ENCODE results near the gene PLPPR1. TPM values are rescaled to one million over a fixed set of nuclear protein-coding genes. Genes with fewer than 3 reads are reported as not detected.
"Not testable (repeated sequence)": the region's sequence is repeated elsewhere in the genome, so short reads cannot be mapped to it uniquely, and the experiment has no call there.

The PLPPR1 gene
- total RNA-seq, 1 donor = not detected

DNA sequence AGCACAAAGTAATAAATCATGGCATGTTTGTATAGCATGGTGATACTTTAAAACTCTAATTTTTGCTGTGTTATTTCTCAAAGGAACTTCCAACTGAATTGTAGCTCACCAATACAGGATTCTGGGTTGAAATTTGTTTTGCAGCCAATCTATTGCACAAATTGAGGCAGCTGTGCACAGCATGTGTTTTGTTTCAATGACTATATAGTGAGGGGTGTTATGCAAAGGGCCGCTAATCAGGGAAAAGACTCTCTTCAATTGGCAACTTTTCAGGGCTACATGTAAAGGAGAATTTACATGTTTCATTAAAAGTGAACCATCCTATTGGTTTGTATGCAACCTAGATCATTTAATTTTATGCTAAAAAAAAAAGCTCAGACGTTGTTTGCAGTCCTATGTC is 44.6 kb downstream of the PLPPR1 start:
- H3K4me3 ChIP-seq (ENCODE audit: low read length) = no peak overlapping the region
- H3K4me1 ChIP-seq (ENCODE audit: insufficient read depth, low read length) = no peaks in the 10 kb centered on the region
- H3K9me3 ChIP-seq (ENCODE audit: low read depth, low read length) = no peaks in the 10 kb centered on the region
- no peaks in the 10 kb centered on the region for H3K27me3 ChIP-seq (ENCODE audit: insufficient read depth, low read length)

DNA sequence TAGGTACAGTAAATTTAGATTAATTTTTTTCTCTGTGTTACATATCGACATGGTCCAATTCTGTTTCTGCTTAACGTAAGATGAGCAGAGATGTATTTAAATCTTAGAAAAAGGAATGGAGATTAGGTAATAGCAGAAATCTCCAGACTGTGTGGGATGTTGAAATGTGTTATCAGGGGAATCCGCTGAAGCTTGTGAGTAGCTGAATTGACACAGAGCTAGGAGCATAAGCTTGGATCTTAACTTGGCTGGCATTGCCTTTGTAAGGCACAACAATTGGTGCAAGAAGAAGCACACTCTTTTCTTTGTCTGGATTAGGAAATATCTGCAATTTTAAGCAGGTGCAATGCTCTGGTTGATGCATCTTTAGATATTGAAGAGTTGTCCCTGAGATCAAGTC is 53.1 kb downstream of the PLPPR1 start:
- no peaks in the 10 kb centered on the region for H3K27me3 ChIP-seq (ENCODE audit: insufficient read depth, low read length)
- H3K9me3 ChIP-seq (ENCODE audit: low read depth, low read length) = no peaks in the 10 kb centered on the region
- H3K4me3 ChIP-seq (ENCODE audit: low read length) = no peak overlapping the region
- no peaks in the 10 kb centered on the region for H3K4me1 ChIP-seq (ENCODE audit: insufficient read depth, low read length)

DNA sequence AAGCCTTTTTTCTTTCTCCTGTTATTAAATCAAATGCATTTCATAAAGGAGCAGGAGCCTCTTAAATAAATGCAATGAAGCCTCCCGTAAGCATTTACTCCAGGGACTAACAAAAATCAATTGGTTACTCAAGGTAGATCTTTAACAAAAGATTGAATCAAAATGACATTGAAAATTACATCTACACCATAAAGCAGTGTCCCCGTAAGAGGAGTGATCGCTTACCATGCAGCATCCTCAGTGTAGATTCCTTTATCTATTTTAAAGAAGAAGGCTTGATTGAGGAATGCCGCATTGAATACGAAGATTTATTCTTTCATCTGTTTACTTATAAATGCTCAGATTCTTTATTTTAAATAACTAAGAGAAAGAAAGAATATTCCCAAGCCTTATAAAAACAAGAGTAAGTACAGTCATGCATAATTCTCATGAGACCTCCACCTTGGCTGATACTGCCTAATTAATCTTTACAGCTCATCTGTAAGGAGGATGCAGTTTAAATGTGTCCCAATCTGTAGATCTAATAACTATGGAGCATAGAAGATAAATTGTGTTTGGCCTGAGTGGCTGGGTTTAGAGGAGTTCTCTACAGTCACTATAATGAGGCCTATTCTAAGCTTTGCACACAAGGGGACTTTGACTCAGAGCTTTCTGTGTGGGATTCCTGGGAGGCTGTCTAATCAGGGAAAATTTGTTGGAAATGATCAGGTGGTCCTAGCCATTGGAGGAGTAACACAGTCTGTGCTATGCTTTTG is 55.1 kb downstream of the PLPPR1 start:
- H3K4me3 ChIP-seq (ENCODE audit: low read length) = no peak overlapping the region
- H3K9me3 ChIP-seq (ENCODE audit: low read depth, low read length) = no peaks in the 10 kb centered on the region
- H3K27me3 ChIP-seq (ENCODE audit: insufficient read depth, low read length) = no peaks in the 10 kb centered on the region
- H3K4me1 ChIP-seq (ENCODE audit: insufficient read depth, low read length) = no peaks in the 10 kb centered on the region

DNA sequence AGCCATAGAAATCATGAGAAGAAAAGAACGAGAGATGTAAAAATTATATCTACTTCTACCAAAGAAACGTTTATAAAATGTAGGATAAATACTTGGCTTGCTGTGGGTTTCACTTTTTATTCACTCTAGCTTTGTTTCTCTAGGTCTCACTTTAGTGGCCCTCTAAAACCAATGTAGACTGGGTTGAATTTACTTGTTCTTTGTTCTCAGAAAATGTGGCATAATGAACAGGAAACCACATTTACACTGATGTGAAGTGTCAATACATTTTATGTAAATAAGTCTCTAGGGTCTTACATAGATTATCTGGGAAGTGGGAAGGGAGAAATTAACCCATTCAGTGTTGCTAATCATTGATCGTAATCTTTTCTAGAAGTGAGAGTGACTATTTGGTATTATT is 58.9 kb downstream of the PLPPR1 start:
- Histone ChIP-seq H3K4me3 (ENCODE audit: low read length) (no peak overlapping the region), H3K9me3 (ENCODE audit: low read depth, low read length) (no peaks in the 10 kb centered on the region), H3K27me3 (ENCODE audit: insufficient read depth, low read length) (no peaks in the 10 kb centered on the region)

DNA sequence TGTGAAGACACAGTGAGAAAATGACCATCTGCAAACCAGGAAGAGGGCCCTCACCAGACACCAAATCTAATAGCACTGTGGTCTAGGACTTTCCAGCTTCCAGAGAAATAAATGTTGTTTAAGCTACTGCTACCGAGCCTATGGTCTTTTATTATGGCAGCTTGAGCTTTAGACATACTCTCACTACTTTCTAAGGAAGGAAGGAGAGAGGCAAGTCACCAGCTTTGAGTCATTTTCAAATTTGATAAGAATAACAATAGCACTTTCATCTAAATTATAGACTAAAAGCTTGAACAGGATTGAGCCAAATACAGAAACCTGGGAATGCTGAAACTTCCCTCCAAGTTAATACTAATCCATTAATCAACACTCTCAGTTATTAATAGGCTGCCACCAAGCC is 64.4 kb downstream of the PLPPR1 start:
- Histone ChIP-seq H3K4me3 (ENCODE audit: low read length) (no peak overlapping the region), H3K4me1 (ENCODE audit: insufficient read depth, low read length) (no peaks in the 10 kb centered on the region), H3K9me3 (ENCODE audit: low read depth, low read length) (no peaks in the 10 kb centered on the region), H3K27me3 (ENCODE audit: insufficient read depth, low read length) (no peaks in the 10 kb centered on the region)

More for the DNA sequence above, 58.9 kb downstream of the PLPPR1 start:
- H3K4me1 ChIP-seq (ENCODE audit: insufficient read depth, low read length) = no peaks in the 10 kb centered on the region

DNA sequence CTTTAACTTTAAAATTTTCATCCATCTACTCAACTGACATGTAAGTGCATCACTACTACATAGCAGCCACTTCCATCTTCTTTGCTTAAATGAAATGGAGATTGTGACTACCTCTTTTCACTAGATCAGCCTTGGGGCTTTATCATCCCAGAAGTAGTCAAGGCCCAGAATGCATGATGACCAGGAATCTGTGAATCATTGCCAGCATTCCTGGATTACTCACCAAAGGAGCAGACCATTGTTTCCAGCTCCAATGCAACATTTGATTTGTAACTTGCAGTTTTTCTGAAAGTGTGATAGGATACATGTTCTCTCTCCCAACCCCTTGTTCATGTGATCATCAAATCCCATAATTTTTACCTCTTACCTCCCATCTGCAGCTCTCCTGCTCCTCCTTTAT is 65.1 kb downstream of the PLPPR1 start:
- Histone ChIP-seq H3K27me3 (ENCODE audit: insufficient read depth, low read length) (no peaks in the 10 kb centered on the region), H3K4me1 (ENCODE audit: insufficient read depth, low read length) (no peaks in the 10 kb centered on the region), H3K4me3 (ENCODE audit: low read length) (no peak overlapping the region), H3K9me3 (ENCODE audit: low read depth, low read length) (no peaks in the 10 kb centered on the region)

DNA sequence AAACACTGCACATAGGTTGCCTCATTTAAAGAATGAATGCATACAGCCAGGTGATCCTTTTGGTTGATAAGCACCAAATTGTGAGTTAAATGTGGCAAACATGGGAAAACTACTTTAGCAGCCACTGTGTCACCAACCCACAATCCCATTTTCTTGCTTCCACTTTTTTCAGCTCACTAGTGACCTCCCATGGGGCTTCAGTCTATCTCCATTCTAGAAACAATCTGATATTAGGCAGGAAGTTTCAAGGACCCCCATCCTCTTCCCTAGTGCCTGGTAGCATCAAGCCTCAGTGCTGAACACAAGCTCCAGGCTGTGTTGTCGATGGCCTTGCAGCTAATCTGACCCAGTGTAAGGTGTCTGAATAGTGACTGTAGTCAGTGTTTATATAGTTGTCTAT is 66.2 kb downstream of the PLPPR1 start:
- Histone ChIP-seq H3K27me3 (ENCODE audit: insufficient read depth, low read length) (no peaks in the 10 kb centered on the region), H3K4me1 (ENCODE audit: insufficient read depth, low read length) (no peaks in the 10 kb centered on the region), H3K4me3 (ENCODE audit: low read length) (no peak overlapping the region), H3K9me3 (ENCODE audit: low read depth, low read length) (no peaks in the 10 kb centered on the region)

DNA sequence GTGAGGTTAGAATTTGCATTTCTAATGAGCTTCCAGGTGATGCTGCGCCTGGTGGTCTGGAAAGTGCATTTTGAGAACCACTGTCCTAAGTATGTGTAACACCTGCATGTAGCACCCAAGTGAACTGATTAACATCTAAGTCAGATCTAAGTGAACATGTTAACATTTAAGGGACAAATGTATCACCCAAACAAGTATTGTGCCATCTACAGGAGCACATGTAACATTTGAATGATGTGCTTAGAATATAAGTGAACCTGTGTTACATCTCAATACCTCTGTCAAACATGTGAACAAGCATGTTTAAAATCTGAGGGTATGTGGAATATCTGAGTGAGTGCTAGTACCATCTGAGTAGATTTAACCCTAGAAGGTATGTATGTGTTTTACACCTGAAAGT is 68.7 kb downstream of the PLPPR1 start:
- H3K27me3 ChIP-seq (ENCODE audit: insufficient read depth, low read length) = no peaks in the 10 kb centered on the region
- H3K4me3 ChIP-seq (ENCODE audit: low read length) = no peak overlapping the region
- no peaks in the 10 kb centered on the region for H3K4me1 ChIP-seq (ENCODE audit: insufficient read depth, low read length)
- no peaks in the 10 kb centered on the region for H3K9me3 ChIP-seq (ENCODE audit: low read depth, low read length)

DNA sequence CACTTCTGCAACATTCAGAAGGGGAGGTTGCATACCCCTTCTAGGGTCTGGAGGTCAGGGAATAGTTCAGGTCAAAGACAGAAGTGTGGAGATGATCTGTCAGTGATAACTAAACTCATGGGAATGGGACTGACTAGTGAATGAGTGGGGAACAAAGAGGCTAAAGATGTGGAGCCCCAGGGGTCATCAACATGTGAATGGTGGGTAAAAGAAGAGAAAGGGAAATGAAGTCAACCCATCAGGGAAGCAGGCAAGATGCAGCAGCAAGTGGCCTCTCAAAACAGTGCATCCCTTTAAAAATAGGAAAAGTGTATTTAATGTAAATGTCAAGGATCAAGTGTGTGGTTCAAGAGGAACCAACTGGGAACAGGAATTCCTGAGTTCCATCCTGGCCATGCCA is 69.9 kb downstream of the PLPPR1 start:
- no peaks in the 10 kb centered on the region for H3K4me1 ChIP-seq (ENCODE audit: insufficient read depth, low read length)
- H3K9me3 ChIP-seq (ENCODE audit: low read depth, low read length) = no peaks in the 10 kb centered on the region
- H3K4me3 ChIP-seq (ENCODE audit: low read length) = no peak overlapping the region
- no peaks in the 10 kb centered on the region for H3K27me3 ChIP-seq (ENCODE audit: insufficient read depth, low read length)

DNA sequence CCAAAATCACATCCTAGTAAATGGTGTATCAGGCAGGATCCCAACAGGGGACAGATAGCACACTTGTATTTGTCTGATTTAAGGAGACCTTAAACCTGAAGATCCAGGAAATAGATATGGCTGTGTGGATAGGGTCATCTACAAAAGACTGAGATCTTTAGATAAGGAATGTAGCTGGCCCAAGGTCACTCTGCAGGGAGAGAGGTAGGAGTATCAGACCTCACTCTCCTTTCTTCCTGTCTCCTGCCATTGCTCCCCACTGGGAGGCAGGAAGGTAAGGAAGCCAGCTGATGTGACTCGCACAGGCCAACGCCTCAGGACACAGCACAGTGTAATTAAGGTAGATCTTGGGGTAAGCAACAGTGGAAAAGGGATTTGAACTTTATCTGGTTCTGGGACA is 85.8 kb downstream of the PLPPR1 start:
- Histone ChIP-seq H3K4me1 (ENCODE audit: insufficient read depth, low read length) (no peaks in the 10 kb centered on the region), H3K9me3 (ENCODE audit: low read depth, low read length) (no peaks in the 10 kb centered on the region), H3K27me3 (ENCODE audit: insufficient read depth, low read length) (no peaks in the 10 kb centered on the region), H3K4me3 (ENCODE audit: low read length) (no peak overlapping the region)

DNA sequence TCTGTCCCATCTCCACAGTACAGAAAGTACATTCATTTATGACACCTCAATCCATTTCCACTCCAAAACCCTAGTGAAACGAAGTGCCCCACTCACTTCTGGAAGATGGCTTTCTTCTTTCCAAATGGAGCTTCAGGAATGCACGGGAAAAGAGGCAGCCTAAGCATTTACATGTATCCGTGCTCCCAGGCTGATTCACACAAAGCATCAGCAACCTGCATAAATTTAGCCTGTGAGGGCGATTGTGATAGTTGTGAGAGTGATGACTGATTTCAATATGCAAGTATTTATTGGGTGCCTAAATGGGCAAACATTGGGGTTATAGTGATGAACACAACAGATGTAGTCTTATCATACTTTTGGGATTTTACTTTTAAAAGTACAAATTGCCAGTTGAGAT is 86.6 kb downstream of the PLPPR1 start:
- H3K4me1 ChIP-seq (ENCODE audit: insufficient read depth, low read length) = no peaks in the 10 kb centered on the region
- no peaks in the 10 kb centered on the region for H3K9me3 ChIP-seq (ENCODE audit: low read depth, low read length)
- no peaks in the 10 kb centered on the region for H3K27me3 ChIP-seq (ENCODE audit: insufficient read depth, low read length)
- H3K4me3 ChIP-seq (ENCODE audit: low read length) = no peak overlapping the region

DNA sequence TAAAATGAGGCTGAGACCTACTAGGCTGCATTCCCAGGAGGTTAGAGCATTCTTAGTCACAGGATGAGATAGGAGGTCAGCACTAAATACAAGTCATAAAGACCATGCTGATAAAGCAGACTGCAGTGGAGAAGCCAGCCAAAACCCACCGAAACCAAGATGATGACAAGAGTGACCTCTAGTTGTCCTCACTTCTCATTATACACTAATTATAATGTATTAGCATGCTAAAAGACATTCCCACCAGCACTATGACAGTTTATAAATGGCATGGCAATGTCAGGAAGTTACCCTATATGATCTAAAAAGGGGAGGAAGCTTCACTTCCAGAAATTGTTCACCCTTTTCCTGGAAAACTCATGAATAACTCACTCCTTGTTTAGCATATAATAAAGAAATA is 88.6 kb downstream of the PLPPR1 start:
- Histone ChIP-seq H3K27me3 (ENCODE audit: insufficient read depth, low read length) (no peaks in the 10 kb centered on the region), H3K9me3 (ENCODE audit: low read depth, low read length) (no peaks in the 10 kb centered on the region), H3K4me1 (ENCODE audit: insufficient read depth, low read length) (no peaks in the 10 kb centered on the region), H3K4me3 (ENCODE audit: low read length) (no peak overlapping the region)

DNA sequence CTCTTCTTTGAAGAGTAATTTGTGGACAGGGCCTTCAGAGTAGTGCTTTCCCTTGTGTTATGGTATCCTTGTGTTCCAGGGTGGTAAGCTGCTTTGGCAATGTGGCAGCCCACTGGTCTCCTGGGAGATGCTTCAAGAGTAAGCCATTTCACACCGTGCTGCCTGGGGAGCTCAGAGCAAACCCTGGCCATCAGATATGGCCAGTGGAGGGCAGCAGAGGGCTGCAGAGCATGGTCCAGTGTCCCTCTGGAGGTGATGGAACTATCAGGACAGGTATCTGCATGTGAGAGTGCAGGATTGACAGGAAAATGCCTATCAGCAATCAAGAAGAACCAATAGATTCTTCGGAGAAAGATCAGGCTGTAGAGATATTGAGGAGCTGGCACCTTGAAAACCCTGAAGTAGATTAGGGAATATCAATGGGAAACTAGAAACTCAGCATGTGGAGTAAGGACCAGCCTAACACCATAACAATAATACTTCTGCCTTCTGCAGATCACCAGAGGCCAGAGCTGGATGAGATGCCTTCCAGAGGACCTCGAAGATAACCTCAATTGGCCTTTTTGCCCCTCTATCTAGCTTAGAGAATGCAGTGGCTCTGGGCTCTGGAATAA is 90.8 kb downstream of the PLPPR1 start:
- H3K27me3 ChIP-seq (ENCODE audit: insufficient read depth, low read length) = no peaks in the 10 kb centered on the region
- no peak overlapping the region for H3K4me3 ChIP-seq (ENCODE audit: low read length)
- H3K9me3 ChIP-seq (ENCODE audit: low read depth, low read length) = no peaks in the 10 kb centered on the region
- no peaks in the 10 kb centered on the region for H3K4me1 ChIP-seq (ENCODE audit: insufficient read depth, low read length)

DNA sequence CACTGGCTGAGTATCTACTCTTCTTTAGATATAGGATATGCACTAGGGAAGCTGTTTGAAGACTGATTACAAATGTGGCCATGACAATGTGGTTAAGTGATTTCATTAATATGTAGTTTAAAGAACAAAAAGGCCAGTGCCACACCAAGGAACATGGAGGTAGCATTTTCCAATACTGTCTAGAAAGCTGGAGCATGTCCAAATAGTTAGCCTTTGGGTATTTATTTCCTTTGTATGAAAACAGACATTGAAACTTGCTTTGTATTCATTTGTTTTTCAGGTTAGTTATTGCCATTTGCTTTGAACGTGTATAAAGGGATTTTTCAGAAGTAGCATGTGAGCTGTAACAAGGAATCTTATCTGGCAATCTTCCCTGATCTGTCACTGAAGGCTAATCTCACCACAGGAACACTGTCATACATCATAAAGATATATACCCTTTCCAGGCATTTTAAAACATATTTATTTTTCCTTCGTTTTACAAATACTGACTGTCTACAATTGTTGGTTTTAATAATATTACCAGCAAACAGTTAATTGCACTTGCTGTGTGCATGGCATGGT is 93.4 kb downstream of the PLPPR1 start:
- H3K4me3 ChIP-seq (ENCODE audit: low read length) = no peak overlapping the region
- H3K4me1 ChIP-seq (ENCODE audit: insufficient read depth, low read length) = no peaks in the 10 kb centered on the region
- H3K9me3 ChIP-seq (ENCODE audit: low read depth, low read length) = no peaks in the 10 kb centered on the region
- no peaks in the 10 kb centered on the region for H3K27me3 ChIP-seq (ENCODE audit: insufficient read depth, low read length)

DNA sequence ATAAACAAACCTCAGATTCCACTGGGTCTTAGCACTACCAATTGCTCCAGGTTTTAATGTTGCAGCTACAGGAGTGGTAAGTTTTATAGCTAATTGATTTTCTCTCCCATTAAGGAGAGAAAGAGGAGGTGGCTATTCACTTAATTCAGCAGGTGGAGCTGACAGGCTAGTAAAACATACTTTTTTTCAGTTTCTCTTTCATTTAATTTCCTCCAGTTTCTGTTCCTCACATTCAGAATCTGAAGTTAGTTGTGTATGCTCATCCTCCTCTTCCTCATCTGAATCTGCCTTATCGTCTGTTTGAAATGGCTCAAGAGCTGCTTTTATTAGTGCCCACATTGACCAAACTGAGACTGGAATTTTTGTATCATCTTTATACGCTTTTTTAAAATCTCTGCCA is 98.0 kb downstream of the PLPPR1 start:
- Histone ChIP-seq H3K4me1 (ENCODE audit: insufficient read depth, low read length) (no peaks in the 10 kb centered on the region), H3K4me3 (ENCODE audit: low read length) (no peak overlapping the region), H3K9me3 (ENCODE audit: low read depth, low read length) (no peaks in the 10 kb centered on the region), H3K27me3 (ENCODE audit: insufficient read depth, low read length) (no peaks in the 10 kb centered on the region)

DNA sequence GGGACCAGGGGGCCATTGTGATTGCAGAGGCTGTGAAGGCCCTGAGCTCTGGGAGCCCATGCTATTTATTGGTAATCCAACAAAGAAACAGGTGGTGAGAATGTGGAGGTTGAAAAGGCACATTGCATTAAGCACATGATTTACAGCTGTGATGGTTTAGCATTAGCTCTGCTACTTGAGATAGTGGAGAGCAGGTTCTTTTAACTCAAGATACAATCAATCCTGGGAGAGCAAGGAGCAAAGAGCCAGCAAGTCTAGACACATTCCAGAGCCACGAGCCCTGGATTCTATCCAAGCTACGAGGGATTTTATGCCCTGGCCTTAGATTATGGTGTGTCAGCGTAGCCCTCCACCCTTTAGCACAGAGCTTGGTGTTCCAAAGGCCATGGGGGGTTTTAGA is 98.8 kb downstream of the PLPPR1 start:
- not testable (repeated sequence) for H3K4me1 ChIP-seq (ENCODE audit: insufficient read depth, low read length); H3K4me3 ChIP-seq (ENCODE audit: low read length); H3K9me3 ChIP-seq (ENCODE audit: low read depth, low read length); H3K27me3 ChIP-seq (ENCODE audit: insufficient read depth, low read length)

Measured in mononuclear cell (primary cell).